ENCODE data around the gene SATB1.

SATB1 gene

GRCh38 chr3:18307529-18307928 is 117.6 kb downstream of the SATB1 start:
- Histone ChIP-seq H2AFZ (ENCODE audit: low read length) (no peak overlapping the region), H4K20me1 (ENCODE audit: insufficient read depth, low read length, poor library complexity, severe bottlenecking) (no peaks in the 10 kb centered on the region), H3K9me3 (ENCODE audit: insufficient read depth, low read depth, low read length) (no peaks in the 10 kb centered on the region), H3K4me2 (ENCODE audit: low read depth, low read length, poor library complexity, severe bottlenecking) (no peak overlapping the region), H3K4me3 (ENCODE audit: low read length, poor library complexity, severe bottlenecking) (no peak overlapping the region), H3K9me2 (replicated peaks; ENCODE audit: low read depth, low read length) (no peaks in the 10 kb centered on the region), H3K36me3 (ENCODE audit: insufficient read depth, low read length) (no peaks in the 10 kb centered on the region), H3K79me2 (ENCODE audit: insufficient read depth, low read length) (no peaks in the 10 kb centered on the region), H3K27me3 (ENCODE audit: insufficient read depth, low read length, poor library complexity, severe bottlenecking) (no peaks in the 10 kb centered on the region), H3K9ac (ENCODE audit: low read depth, low read length, poor library complexity, severe bottlenecking) (no peak overlapping the region), H3K4me1 (ENCODE audit: insufficient read depth, low read length, poor library complexity, severe bottlenecking) (peaks cover 6% of the 10 kb centered on the region), H3F3A (ENCODE audit: low read depth) (no peaks in the 10 kb centered on the region)
- TF ChIP-seq EZH2phosphoT487 (IDR thresholded peaks at IDR 0.05; ENCODE audit: borderline replicate concordance), result no peak
- TF ChIP-seq, protein P1, sequence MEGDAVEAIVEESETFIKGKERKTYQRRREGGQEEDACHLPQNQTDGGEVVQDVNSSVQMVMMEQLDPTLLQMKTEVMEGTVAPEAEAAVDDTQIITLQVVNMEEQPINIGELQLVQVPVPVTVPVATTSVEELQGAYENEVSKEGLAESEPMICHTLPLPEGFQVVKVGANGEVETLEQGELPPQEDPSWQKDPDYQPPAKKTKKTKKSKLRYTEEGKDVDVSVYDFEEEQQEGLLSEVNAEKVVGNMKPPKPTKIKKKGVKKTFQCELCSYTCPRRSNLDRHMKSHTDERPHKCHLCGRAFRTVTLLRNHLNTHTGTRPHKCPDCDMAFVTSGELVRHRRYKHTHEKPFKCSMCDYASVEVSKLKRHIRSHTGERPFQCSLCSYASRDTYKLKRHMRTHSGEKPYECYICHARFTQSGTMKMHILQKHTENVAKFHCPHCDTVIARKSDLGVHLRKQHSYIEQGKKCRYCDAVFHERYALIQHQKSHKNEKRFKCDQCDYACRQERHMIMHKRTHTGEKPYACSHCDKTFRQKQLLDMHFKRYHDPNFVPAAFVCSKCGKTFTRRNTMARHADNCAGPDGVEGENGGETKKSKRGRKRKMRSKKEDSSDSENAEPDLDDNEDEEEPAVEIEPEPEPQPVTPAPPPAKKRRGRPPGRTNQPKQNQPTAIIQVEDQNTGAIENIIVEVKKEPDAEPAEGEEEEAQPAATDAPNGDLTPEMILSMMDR (conservative IDR thresholded peaks at IDR 0.05; ENCODE audit: low read length), result no peak

DNA sequence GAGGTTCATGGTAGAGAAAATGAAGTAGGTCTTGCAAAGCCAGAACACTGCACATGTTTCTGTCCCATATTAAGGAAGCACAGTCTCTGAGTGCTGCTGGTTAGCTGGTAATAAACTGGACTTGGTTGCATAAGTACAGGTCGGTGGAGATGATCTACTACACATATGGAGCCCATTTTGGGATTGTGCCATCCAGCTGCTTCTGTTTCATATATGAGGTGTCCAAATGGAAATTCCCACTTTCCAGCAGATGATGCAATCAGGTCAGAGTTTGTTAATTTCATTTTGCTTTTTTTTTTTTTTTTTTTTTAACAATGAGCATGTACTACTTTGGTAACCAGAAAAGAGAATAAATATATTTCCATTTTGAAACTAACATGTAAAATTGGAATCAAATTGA is 122.6 kb downstream of the SATB1 start:
- no peak overlapping the region for H2AFZ ChIP-seq (ENCODE audit: low read length)
- no peaks in the 10 kb centered on the region for H3K36me3 ChIP-seq (ENCODE audit: insufficient read depth, low read length)
- H3K27me3 ChIP-seq (ENCODE audit: insufficient read depth, low read length, poor library complexity, severe bottlenecking), result no peaks in the 10 kb centered on the region
- no peaks in the 10 kb centered on the region for H3F3A ChIP-seq (ENCODE audit: low read depth)
- TF ChIP-seq, protein P1 (conservative IDR thresholded peaks at IDR 0.05; ENCODE audit: low read length), result no peak
- TF ChIP-seq EZH2phosphoT487 (IDR thresholded peaks at IDR 0.05; ENCODE audit: borderline replicate concordance), result no peak
- H3K9ac ChIP-seq (ENCODE audit: low read depth, low read length, poor library complexity, severe bottlenecking), result no peak overlapping the region
- no peak overlapping the region for H3K4me3 ChIP-seq (ENCODE audit: low read length, poor library complexity, severe bottlenecking)
- H4K20me1 ChIP-seq (ENCODE audit: insufficient read depth, low read length, poor library complexity, severe bottlenecking), result no peaks in the 10 kb centered on the region
- H3K9me3 ChIP-seq (ENCODE audit: insufficient read depth, low read depth, low read length), result peaks cover 8% of the 10 kb centered on the region; the same call in 1 of the 2 replicates
- H3K79me2 ChIP-seq (ENCODE audit: insufficient read depth, low read length), result no peaks in the 10 kb centered on the region
- no peaks in the 10 kb centered on the region for H3K9me2 ChIP-seq (replicated peaks; ENCODE audit: low read depth, low read length)
- H3K4me1 ChIP-seq (ENCODE audit: insufficient read depth, low read length, poor library complexity, severe bottlenecking), result no peaks in the 10 kb centered on the region
- H3K4me2 ChIP-seq (ENCODE audit: low read depth, low read length, poor library complexity, severe bottlenecking), result no peak overlapping the region

DNA sequence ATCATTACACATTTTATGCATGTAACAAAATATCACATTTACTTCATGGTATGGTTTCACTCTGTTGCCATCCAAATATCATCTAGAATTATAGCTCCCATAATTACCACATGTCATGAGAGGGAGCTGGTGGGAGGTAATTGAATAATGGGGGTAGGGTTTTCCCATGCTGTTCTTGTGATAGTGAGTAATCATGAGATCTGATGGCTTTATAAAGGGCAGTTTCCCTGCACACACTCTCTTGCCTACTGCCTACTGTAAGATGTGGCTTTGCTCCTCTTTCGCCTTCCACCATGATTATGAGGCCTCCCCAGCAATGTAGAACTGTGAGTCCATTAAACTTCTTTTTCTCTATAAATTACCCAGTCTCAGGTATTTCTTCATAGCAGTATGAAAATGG is 123.4 kb downstream of the SATB1 start:
- H3K4me2 ChIP-seq (ENCODE audit: low read depth, low read length, poor library complexity, severe bottlenecking), result no peak overlapping the region
- H3K9ac ChIP-seq (ENCODE audit: low read depth, low read length, poor library complexity, severe bottlenecking), result no peak overlapping the region
- peaks cover 16% of the 10 kb centered on the region; the same call in 1 of the 2 replicates for H3K9me3 ChIP-seq (ENCODE audit: insufficient read depth, low read depth, low read length)
- no peak overlapping the region for H3K4me3 ChIP-seq (ENCODE audit: low read length, poor library complexity, severe bottlenecking)
- H2AFZ ChIP-seq (ENCODE audit: low read length), result no peak overlapping the region
- H3K79me2 ChIP-seq (ENCODE audit: insufficient read depth, low read length), result no peaks in the 10 kb centered on the region
- no peaks in the 10 kb centered on the region for H3K36me3 ChIP-seq (ENCODE audit: insufficient read depth, low read length)
- no peaks in the 10 kb centered on the region for H3K27me3 ChIP-seq (ENCODE audit: insufficient read depth, low read length, poor library complexity, severe bottlenecking)
- no peak for TF ChIP-seq EZH2phosphoT487 (IDR thresholded peaks at IDR 0.05; ENCODE audit: borderline replicate concordance)
- TF ChIP-seq, protein P1 (conservative IDR thresholded peaks at IDR 0.05; ENCODE audit: low read length), result no peak
- no peaks in the 10 kb centered on the region for H3K9me2 ChIP-seq (replicated peaks; ENCODE audit: low read depth, low read length)
- no peaks in the 10 kb centered on the region for H3K4me1 ChIP-seq (ENCODE audit: insufficient read depth, low read length, poor library complexity, severe bottlenecking)
- H3F3A ChIP-seq (ENCODE audit: low read depth), result no peaks in the 10 kb centered on the region
- no peaks in the 10 kb centered on the region for H4K20me1 ChIP-seq (ENCODE audit: insufficient read depth, low read length, poor library complexity, severe bottlenecking)
